Endothelial cell of umbilical vein (primary cell): ENCODE data around the gene ASAP2.

Experiments used
- EZH2 ChIP-seq: IDR thresholded peaks from 2 replicates; pipeline ENCODE4 v1.6.1; 2012; ENCODE audit warnings: borderline replicate concordance, low read depth, mild to moderate bottlenecking, moderate library complexity, low read length, inconsistent platforms; ENCODE audit not compliant: severe bottlenecking
- JUN ChIP-seq: IDR thresholded peaks from 2 replicates; pipeline ENCODE4 v1.6.1; 2011; ENCODE audit warnings: borderline replicate concordance, low read depth; ENCODE audit not compliant: insufficient read length, insufficient read depth
- POLR2A ChIP-seq: IDR thresholded peaks from 2 replicates; pipeline ENCODE4 v1.6.1; 2012; ENCODE audit warnings: low read depth, mild to moderate bottlenecking, control low read depth, low read length
- POLR2AphosphoS5 ChIP-seq: IDR thresholded peaks from 2 replicates; pipeline ENCODE4 v1.6.1; 2012; ENCODE audit warnings: low read depth, mild to moderate bottlenecking, control low read depth, low read length, moderate library complexity; ENCODE audit not compliant: insufficient read depth
- TF ChIP-seq, protein P1 (sequence below): IDR thresholded peaks from 2 replicates; pipeline ENCODE4 v1.6.1; 2011; ENCODE audit not compliant: insufficient read depth, insufficient read length
- TF ChIP-seq, protein P2 (sequence below), 2 donors: IDR thresholded peaks; 1 replicate in 1 of 2; 2 replicates in 1 of 2; pipeline ENCODE4 v1.5.1; 2011; ENCODE audit warnings: low read length in 2 of 2, mild to moderate bottlenecking in 2 of 2, moderate library complexity in 2 of 2, control low read depth in 1 of 2, inconsistent platforms in 1 of 2, low read depth in 1 of 2; ENCODE audit not compliant: insufficient read depth in 1 of 2; ENCODE audit errors: extremely low read depth in 1 of 2

DNA sequence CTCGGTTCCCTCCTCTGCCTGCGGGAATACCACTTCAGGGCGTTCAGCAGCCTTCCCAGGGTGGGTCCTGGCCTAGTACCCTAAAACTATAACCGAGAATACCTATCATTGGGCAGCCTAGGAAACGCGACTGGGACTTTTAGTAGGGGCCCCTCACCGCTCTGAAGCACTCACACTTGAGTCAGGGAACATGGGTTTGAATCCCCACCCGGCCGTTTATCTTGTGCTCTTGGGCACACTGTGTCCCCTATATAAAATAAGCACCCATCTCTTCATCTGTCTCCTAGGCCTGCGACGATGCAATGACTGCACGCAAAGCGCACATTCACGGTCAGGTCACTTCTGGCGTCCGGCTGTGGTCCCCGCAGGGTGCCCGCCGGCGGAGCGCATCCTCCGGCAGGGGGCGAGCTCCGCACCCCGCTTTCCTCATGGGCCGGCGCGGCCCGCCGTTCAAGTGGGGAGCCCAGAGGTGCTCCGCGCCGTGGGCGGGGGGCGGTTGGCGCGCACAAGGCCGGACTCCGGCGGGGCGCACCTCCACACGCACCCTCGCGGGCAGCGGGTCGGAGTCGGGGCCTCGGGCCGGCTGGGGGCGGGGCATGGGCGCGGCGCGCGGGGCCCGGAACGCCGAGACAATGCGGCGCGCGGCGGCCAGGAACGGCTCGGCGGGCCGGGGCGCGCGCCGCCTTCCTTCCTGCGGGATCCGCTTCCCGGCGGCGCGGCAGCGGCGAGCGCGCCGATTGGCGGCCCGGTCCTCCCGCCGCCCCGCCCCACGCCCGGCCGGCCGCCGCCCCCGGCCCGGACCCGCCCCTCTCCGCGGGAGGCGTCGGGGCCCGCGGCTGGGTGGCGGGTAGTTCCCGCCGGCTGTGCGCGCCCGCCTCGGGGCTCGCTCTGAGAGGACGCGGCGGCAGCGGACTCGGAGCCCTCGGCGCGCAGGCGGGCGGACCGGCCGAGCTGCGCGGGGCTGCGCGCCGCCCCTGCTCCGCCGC lies at the start of gene ASAP2:
- TF ChIP-seq POLR2A (peak; percentile 46), JUN (no peak), POLR2AphosphoS5 (peak; percentile 85), EZH2 (no peak)
- TF ChIP-seq, protein P1, sequence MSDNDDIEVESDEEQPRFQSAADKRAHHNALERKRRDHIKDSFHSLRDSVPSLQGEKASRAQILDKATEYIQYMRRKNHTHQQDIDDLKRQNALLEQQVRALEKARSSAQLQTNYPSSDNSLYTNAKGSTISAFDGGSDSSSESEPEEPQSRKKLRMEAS, result no peak
- TF ChIP-seq, protein P2, sequence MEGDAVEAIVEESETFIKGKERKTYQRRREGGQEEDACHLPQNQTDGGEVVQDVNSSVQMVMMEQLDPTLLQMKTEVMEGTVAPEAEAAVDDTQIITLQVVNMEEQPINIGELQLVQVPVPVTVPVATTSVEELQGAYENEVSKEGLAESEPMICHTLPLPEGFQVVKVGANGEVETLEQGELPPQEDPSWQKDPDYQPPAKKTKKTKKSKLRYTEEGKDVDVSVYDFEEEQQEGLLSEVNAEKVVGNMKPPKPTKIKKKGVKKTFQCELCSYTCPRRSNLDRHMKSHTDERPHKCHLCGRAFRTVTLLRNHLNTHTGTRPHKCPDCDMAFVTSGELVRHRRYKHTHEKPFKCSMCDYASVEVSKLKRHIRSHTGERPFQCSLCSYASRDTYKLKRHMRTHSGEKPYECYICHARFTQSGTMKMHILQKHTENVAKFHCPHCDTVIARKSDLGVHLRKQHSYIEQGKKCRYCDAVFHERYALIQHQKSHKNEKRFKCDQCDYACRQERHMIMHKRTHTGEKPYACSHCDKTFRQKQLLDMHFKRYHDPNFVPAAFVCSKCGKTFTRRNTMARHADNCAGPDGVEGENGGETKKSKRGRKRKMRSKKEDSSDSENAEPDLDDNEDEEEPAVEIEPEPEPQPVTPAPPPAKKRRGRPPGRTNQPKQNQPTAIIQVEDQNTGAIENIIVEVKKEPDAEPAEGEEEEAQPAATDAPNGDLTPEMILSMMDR (IDR thresholded peaks at IDR 0.05; ENCODE audit: extremely low read depth in 1 of 2, insufficient read depth in 1 of 2, low read depth in 1 of 2, low read length in 2 of 2), result peak; percentile 86
